Fibroblast of lung (primary cell): ENCODE measurements around the gene MINDY3. TPM values are rescaled to one million over a fixed set of nuclear protein-coding genes. Genes with fewer than 3 reads are reported as not detected.

Source experiments
- DNase-seq, 2 donors: peaks; one replicate each; pipeline versions ENCODE4 v3.0.0 to v3.0.0-alpha.2; 2010; ENCODE audit warnings: low read depth in 2 of 2
- H2AFZ ChIP-seq: 2 replicates; pipeline ENCODE4 v1.5.1; 2012; ENCODE audit warnings: low read length, control low read depth, inconsistent platforms
- H3K27ac ChIP-seq: 2 replicates; pipeline ENCODE4 v1.5.1; 2011; ENCODE audit warnings: low read length, control low read depth; ENCODE audit not compliant: insufficient read depth
- H3K27me3 ChIP-seq: 2 replicates; pipeline ENCODE4 v1.5.1; 2011; ENCODE audit warnings: mild to moderate bottlenecking, low read length; ENCODE audit not compliant: control insufficient read depth, insufficient read depth
- H3K36me3 ChIP-seq: 2 replicates; pipeline ENCODE4 v1.5.1; 2011; ENCODE audit warnings: low read length; ENCODE audit not compliant: control insufficient read depth, insufficient read depth
- H3K4me1 ChIP-seq: 2 replicates; pipeline ENCODE4 v1.5.1; 2011; ENCODE audit warnings: low read length; ENCODE audit not compliant: control insufficient read depth, insufficient read depth; ENCODE audit errors: extremely low read depth
- H3K4me2 ChIP-seq: 2 replicates; pipeline ENCODE4 v1.5.1; 2011; ENCODE audit warnings: low read length, control low read depth; ENCODE audit not compliant: insufficient read depth; ENCODE audit errors: extremely low read depth
- H3K4me3 ChIP-seq, 4 experiments: fragments of 200-600 bp in 1 of 4; sonication (generic) in 1 of 4; replicated peaks in 1 of 4; 2 replicates each; pipeline ENCODE4 v1.5.1; 2011 to 2016; ENCODE audit warnings: low read length in 4 of 4, low read depth in 3 of 4, mild to moderate bottlenecking in 3 of 4, control low read depth in 2 of 4, inconsistent platforms in 1 of 4, mixed read lengths in 1 of 4; ENCODE audit not compliant: insufficient read depth in 1 of 4; ENCODE audit errors: control extremely low read depth in 1 of 4
- H3K79me2 ChIP-seq: 2 replicates; pipeline ENCODE4 v1.5.1; 2012; ENCODE audit warnings: mild to moderate bottlenecking, low read length, inconsistent platforms; ENCODE audit not compliant: control insufficient read depth, insufficient read depth
- H3K9ac ChIP-seq: 2 replicates; pipeline ENCODE4 v1.5.1; 2011; ENCODE audit warnings: mild to moderate bottlenecking, low read length, control low read depth; ENCODE audit not compliant: insufficient read depth
- H3K9me3 ChIP-seq: 2 replicates; pipeline ENCODE4 v1.5.1; 2012; ENCODE audit warnings: low read depth, low read length; ENCODE audit not compliant: control insufficient read depth, insufficient read depth
- H4K20me1 ChIP-seq: 2 replicates; pipeline ENCODE4 v1.5.1; 2011; ENCODE audit warnings: low read length; ENCODE audit not compliant: control insufficient read depth, insufficient read depth; ENCODE audit errors: extremely low read depth
- EZH2 ChIP-seq: IDR thresholded peaks from 2 replicates; pipeline ENCODE4 v1.5.1; 2012; ENCODE audit warnings: low read length, control low read depth, mild to moderate bottlenecking; ENCODE audit errors: missing control alignments
- polyA plus RNA-seq, 2 donors: library from polyadenylated mRNA; depleted of rRNA in 1 of 2; stranded (reverse) in 1 of 2; unstranded in 1 of 2; fragments of >200 nt; gene quantifications; 2 replicates each; pipeline ENCODE4 v1.2.1, GENCODE V29; 2011 to 2012; ENCODE audit warnings: missing spikeins in 1 of 2
- total RNA-seq: library from RNA; depleted of rRNA; stranded (reverse); fragments of >200 nt; gene quantifications from 2 replicates; pipeline ENCODE4 v1.2.1, GENCODE V29; 2014
- TF ChIP-seq, protein P1 (sequence below), 2 donors: IDR thresholded peaks in 1 of 2; conservative IDR thresholded peaks in 1 of 2; 1 replicate in 1 of 2; 2 replicates in 1 of 2; pipeline ENCODE4 v1.5.1; 2011 to 2012; ENCODE audit warnings: low read length in 2 of 2, control low read depth in 1 of 2, inconsistent platforms in 1 of 2, low read depth in 1 of 2, mild to moderate bottlenecking in 1 of 2

MINDY3 gene
- total and polyA plus RNA-seq, 2 donors (not counting 1 experiment from before 2014, with no cell fraction given) = 30.6 to 37.5 TPM

- Histone ChIP-seq H3K27me3 (no peaks in the 10 kb centered on the region), H3K79me2 (no peaks in the 10 kb centered on the region), H3K27ac (no peak overlapping the region), H3K4me3 (no peak overlapping the region), H3K4me2 (no peak overlapping the region), H3K36me3 (no peaks in the 10 kb centered on the region), H3K9ac (no peak overlapping the region), H3K4me1 (no peaks in the 10 kb centered on the region), H3K9me3 (no peaks in the 10 kb centered on the region), H4K20me1 (no peaks in the 10 kb centered on the region), H2AFZ (no peak overlapping the region)
- DNase-seq = peak in 1 of 2 donors; percentile 44
- TF ChIP-seq EZH2 = no peak
- TF ChIP-seq, protein P1, sequence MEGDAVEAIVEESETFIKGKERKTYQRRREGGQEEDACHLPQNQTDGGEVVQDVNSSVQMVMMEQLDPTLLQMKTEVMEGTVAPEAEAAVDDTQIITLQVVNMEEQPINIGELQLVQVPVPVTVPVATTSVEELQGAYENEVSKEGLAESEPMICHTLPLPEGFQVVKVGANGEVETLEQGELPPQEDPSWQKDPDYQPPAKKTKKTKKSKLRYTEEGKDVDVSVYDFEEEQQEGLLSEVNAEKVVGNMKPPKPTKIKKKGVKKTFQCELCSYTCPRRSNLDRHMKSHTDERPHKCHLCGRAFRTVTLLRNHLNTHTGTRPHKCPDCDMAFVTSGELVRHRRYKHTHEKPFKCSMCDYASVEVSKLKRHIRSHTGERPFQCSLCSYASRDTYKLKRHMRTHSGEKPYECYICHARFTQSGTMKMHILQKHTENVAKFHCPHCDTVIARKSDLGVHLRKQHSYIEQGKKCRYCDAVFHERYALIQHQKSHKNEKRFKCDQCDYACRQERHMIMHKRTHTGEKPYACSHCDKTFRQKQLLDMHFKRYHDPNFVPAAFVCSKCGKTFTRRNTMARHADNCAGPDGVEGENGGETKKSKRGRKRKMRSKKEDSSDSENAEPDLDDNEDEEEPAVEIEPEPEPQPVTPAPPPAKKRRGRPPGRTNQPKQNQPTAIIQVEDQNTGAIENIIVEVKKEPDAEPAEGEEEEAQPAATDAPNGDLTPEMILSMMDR (conservative IDR thresholded peaks at IDR 0.05 in 1 of 2, IDR thresholded peaks at IDR 0.05 in 1 of 2; ENCODE audit: low read depth in 1 of 2, low read length in 2 of 2) = no peak
Measured at GRCh38 chr10:15897287-15897686, 37.0 kb upstream of the MINDY3 start.

DNA sequence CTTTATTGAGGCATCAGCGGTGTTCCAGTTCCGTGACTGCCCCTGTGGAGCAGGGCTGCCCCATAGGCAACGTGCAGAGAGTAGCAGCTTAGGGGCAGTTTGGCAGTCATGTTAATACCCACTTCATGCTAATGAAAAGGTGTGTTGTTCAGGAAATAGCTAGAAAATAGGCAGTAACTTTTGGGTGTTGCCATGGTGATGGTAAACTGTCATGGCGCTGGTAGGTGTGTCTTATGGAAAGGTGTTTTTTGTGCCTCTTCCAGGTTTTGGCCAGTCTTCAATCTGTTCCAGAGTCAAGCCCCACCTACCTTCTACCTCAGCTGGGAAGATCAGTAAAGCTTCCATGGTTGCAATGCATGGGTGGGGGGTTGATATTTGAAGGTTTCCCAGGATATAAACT is 36.3 kb upstream of the MINDY3 start:
- Histone ChIP-seq H3K36me3 (no peaks in the 10 kb centered on the region), H2AFZ (no peak overlapping the region), H3K4me2 (no peak overlapping the region), H3K9me3 (no peaks in the 10 kb centered on the region), H3K4me3 (no peak overlapping the region), H3K79me2 (no peaks in the 10 kb centered on the region), H3K27me3 (no peaks in the 10 kb centered on the region), H3K9ac (no peak overlapping the region), H3K27ac (no peak overlapping the region), H4K20me1 (no peaks in the 10 kb centered on the region), H3K4me1 (no peaks in the 10 kb centered on the region)
- no peak for DNase-seq
- TF ChIP-seq, protein P1 (conservative IDR thresholded peaks at IDR 0.05 in 1 of 2, IDR thresholded peaks at IDR 0.05 in 1 of 2; ENCODE audit: low read depth in 1 of 2, low read length in 2 of 2) = no peak
- TF ChIP-seq EZH2 = no peak

DNA sequence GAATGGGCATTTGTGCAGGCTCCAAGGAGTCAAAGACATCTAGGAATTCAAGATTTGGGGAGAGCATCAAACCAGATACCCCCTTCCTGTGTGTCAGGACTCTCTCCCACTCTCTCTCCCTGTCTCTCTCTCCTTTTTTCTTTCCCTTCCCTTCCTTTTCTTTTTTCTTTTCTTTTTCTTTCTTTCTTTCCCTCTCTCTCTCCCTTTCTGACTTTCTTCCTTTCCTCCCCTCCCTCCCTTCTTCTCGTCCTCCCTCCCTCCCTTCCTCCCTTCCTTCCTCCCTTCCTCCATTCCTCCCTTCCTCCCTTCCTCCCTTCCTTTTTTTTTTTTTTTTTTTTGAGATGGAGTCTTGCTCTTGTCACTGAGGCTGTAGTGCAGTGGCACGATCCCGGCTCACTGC is 24.1 kb upstream of the MINDY3 start:
- Histone ChIP-seq H3K9ac (no peak overlapping the region), H3K9me3 (no peaks in the 10 kb centered on the region), H3K36me3 (no peaks in the 10 kb centered on the region), H3K27me3 (peaks cover 4% of the 10 kb centered on the region), H4K20me1 (no peaks in the 10 kb centered on the region), H3K27ac (no peak overlapping the region), H3K4me1 (no peaks in the 10 kb centered on the region), H3K4me3 (no peak overlapping the region), H3K4me2 (no peak overlapping the region), H2AFZ (no peak overlapping the region), H3K79me2 (no peaks in the 10 kb centered on the region)
- TF ChIP-seq, protein P1 (conservative IDR thresholded peaks at IDR 0.05 in 1 of 2, IDR thresholded peaks at IDR 0.05 in 1 of 2; ENCODE audit: low read depth in 1 of 2, low read length in 2 of 2) = no peak
- TF ChIP-seq EZH2 = no peak
- DNase-seq = no peak
